Lung (tissue), 12 donors: ENCODE measurements around the gene KIDINS220. TPM values are rescaled to one million over a fixed set of nuclear protein-coding genes. Genes with fewer than 3 reads are reported as not detected.

Experiments
- ATAC-seq: fragments of 200-7000 bp; cut with Tn5 transposase; one replicate; pipeline ENCODE4 v1.9.1; 2020; ENCODE audit warnings: moderate number of reproducible peaks; ENCODE audit not compliant: insufficient read depth, low FRiP score
- DNase-seq, 3 donors: peaks; one replicate each; pipeline ENCODE4 v3.0.0-alpha.2; 2013 to 2017
- H3K27ac ChIP-seq, 2 donors: one replicate each; pipeline ENCODE4 v1.5.1; 2013; ENCODE audit warnings: mild to moderate bottlenecking in 2 of 2, moderate library complexity in 2 of 2, control low read depth in 1 of 2, inconsistent platforms in 1 of 2, low read depth in 1 of 2, low read length in 1 of 2
- H3K27me3 ChIP-seq, 3 donors: one replicate each; pipeline ENCODE4 v1.5.1; 2013; ENCODE audit warnings: low read length in 2 of 3; ENCODE audit not compliant: control insufficient read depth in 3 of 3, insufficient read depth in 3 of 3
- H3K36me3 ChIP-seq, 4 donors: one replicate each; pipeline ENCODE4 v1.5.1; 2013; ENCODE audit warnings: low read length in 4 of 4, mild to moderate bottlenecking in 1 of 4, moderate library complexity in 1 of 4; ENCODE audit not compliant: control insufficient read depth in 4 of 4, insufficient read depth in 4 of 4
- H3K4me1 ChIP-seq, 5 donors: one replicate each; pipeline ENCODE4 v1.5.1; 2013; ENCODE audit warnings: low read length in 5 of 5, mild to moderate bottlenecking in 2 of 5, moderate library complexity in 1 of 5; ENCODE audit not compliant: control insufficient read depth in 5 of 5, insufficient read depth in 5 of 5
- H3K4me3 ChIP-seq: one replicate; pipeline ENCODE4 v1.5.1; 2013; ENCODE audit warnings: mild to moderate bottlenecking, control low read depth, moderate library complexity
- H3K9ac ChIP-seq, 2 donors: one replicate each; pipeline ENCODE4 v1.5.1; 2013; ENCODE audit warnings: low read length in 2 of 2, control low read depth in 1 of 2; ENCODE audit not compliant: insufficient read depth in 1 of 2
- H3K9me3 ChIP-seq, 4 donors: one replicate each; pipeline ENCODE4 v1.5.1; 2013; ENCODE audit warnings: low read length in 3 of 4, mild to moderate bottlenecking in 1 of 4, moderate library complexity in 1 of 4; ENCODE audit not compliant: control insufficient read depth in 4 of 4, insufficient read depth in 3 of 4
- WGBS, 2 donors: extraction: QIAGEN DNeasy Blood & Tissue Kit; methylation state at CpG; one replicate each; pipeline ENCODE4 v1.1.7; 2013; 5-methylcytosine and 5-hydroxymethylcytosine counted together
- polyA plus RNA-seq, 2 donors: library from polyadenylated mRNA; stranded (reverse); fragments of 200-250 nt; gene quantifications; one replicate each; pipeline ENCODE4 v1.2.1, GENCODE V29; 2013
- total RNA-seq, 2 donors: library from RNA; depleted of rRNA in 1 of 2; stranded (reverse); fragments of >200 nt in 1 of 2; gene quantifications; one replicate each; pipeline ENCODE4 v1.2.1, GENCODE V29; 2014 to 2021
- TF ChIP-seq, protein P1 (sequence below): IDR thresholded peaks from 2 replicates; pipeline ENCODE4 v1.5.1; 2012; ENCODE audit warnings: mild to moderate bottlenecking; ENCODE audit errors: control extremely low read depth, extremely low read depth
- donor health status: control.
- donor health status: control.
- donor health status: Bipolar disorder and iron deficiency.
- donor health status: healthy.
- donor health status: DM: yes; HTN: yes; CAD: no.

Gene KIDINS220
- total and polyA plus RNA-seq, 4 donors, result 16.2 to 211 (median 36.4) TPM

DNA sequence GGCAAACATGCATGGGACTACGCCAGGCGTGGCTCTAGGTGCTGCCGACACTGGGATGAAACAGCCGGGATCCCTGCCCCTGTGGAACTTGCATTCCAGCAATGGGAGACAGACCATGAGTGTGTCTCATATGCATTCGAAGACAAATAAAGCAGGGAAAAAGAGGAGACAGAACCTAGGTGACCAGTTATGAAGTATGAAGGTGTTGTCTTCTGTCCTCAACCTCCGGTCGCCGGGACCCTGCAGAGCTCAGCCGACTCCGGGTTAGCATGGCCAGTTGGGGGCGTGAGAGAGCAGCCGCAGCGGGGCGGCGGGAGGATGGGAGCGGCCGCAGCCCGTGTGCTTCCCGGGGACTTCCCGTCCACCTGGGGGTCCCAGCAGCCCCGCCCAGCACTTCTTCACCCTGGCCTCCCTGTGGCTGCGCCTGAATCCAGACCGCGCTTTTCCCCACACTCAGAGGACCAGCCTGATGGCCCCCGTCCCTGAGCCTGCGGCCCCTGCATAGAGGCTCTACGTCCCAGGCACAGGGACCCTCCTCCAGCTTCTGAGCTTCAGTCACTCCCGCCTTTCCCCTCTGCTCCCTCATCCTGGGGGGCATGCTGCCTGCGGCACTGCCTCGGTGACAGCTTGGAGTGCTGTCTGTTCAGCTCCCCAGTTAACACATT, 144.1 kb downstream of the KIDINS220 start:
- no peaks in the 10 kb centered on the region for H3K27me3 ChIP-seq
- no peaks in the 10 kb centered on the region for H3K36me3 ChIP-seq
- H3K9me3 ChIP-seq, result no peaks in the 10 kb centered on the region
- no peak overlapping the region for H3K27ac ChIP-seq
- 16 to 19% methylated on average over 30 of the region's 30 CpGs for WGBS, 2 donors
- H3K9ac ChIP-seq, result no peak overlapping the region
- no peak overlapping the region for H3K4me3 ChIP-seq
- peaks cover 0 to 6% (median 0%) of the 10 kb centered on the region in 5 donors for H3K4me1 ChIP-seq
- TF ChIP-seq, protein P1, sequence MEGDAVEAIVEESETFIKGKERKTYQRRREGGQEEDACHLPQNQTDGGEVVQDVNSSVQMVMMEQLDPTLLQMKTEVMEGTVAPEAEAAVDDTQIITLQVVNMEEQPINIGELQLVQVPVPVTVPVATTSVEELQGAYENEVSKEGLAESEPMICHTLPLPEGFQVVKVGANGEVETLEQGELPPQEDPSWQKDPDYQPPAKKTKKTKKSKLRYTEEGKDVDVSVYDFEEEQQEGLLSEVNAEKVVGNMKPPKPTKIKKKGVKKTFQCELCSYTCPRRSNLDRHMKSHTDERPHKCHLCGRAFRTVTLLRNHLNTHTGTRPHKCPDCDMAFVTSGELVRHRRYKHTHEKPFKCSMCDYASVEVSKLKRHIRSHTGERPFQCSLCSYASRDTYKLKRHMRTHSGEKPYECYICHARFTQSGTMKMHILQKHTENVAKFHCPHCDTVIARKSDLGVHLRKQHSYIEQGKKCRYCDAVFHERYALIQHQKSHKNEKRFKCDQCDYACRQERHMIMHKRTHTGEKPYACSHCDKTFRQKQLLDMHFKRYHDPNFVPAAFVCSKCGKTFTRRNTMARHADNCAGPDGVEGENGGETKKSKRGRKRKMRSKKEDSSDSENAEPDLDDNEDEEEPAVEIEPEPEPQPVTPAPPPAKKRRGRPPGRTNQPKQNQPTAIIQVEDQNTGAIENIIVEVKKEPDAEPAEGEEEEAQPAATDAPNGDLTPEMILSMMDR, result peak; percentile 2
- ATAC-seq (peak; percentile 58), DNase-seq (peak; percentile 52 to 71 (median 63))

GRCh38 chr2:8692783-8693156, 144.6 kb downstream of the KIDINS220 start:
- DNase-seq, result no peak
- ATAC-seq, result no peak
- Histone ChIP-seq H3K4me1 (peaks cover 0 to 6% (median 0%) of the 10 kb centered on the region in 5 donors), H3K9ac (no peak overlapping the region), H3K4me3 (no peak overlapping the region), H3K9me3 (no peaks in the 10 kb centered on the region), H3K27me3 (no peaks in the 10 kb centered on the region), H3K36me3 (no peaks in the 10 kb centered on the region), H3K27ac (no peak overlapping the region)
- 34 to 52% methylated on average over 7 of the region's 7 CpGs for WGBS, 2 donors
- TF ChIP-seq, protein P1, result no peak

GRCh38 chr2:8691859-8692437, 145.5 kb downstream of the KIDINS220 start:
- ATAC-seq (no peak), DNase-seq (no peak)
- H3K27me3 ChIP-seq, result no peaks in the 10 kb centered on the region
- TF ChIP-seq, protein P1, result no peak
- H3K36me3 ChIP-seq, result no peaks in the 10 kb centered on the region
- H3K9ac ChIP-seq, result no peak overlapping the region
- no peak overlapping the region for H3K27ac ChIP-seq
- H3K9me3 ChIP-seq, result no peaks in the 10 kb centered on the region
- H3K4me1 ChIP-seq, result peaks cover 0 to 6% (median 0%) of the 10 kb centered on the region in 5 donors
- 93 to 95% methylated on average over 9 of the region's 9 CpGs for whole genome bisulfite sequencing, 2 donors
- no peak overlapping the region for H3K4me3 ChIP-seq
